Activated CD8-positive, alpha-beta T cell treated with anti-CD3 and anti-CD28 coated beads for 36 hours (primary cell): ENCODE data around the gene ACTR6. TPM values are rescaled to one million over a fixed set of nuclear protein-coding genes. Genes with fewer than 3 reads are reported as not detected.
A peak's percentile ranks its signal among the peaks of the same experiment; 100 is the strongest.

Experiments used
- ATAC-seq: fragments of 200-7000 bp; cut with Tn5 transposase; one replicate; pipeline ENCODE4 v1.10.0; 2021; ENCODE audit warnings: mild to moderate bottlenecking, moderate library complexity
- CTCF ChIA-PET: fragments of 350-600 bp; sonication (Branson Sonifier 250); formaldehyde crosslinking; loops from one replicate; lab custom pipeline; 2021; ENCODE audit warnings: antibody characterized with exemption; lab: Charles Lee
- POLR2A ChIA-PET: fragments of 350-600 bp; sonication (Branson Sonifier 250); formaldehyde crosslinking; loops from one replicate; lab custom pipeline; 2021; ENCODE audit warnings: antibody characterized with exemption; lab: Charles Lee
- DNase-seq: peaks from one replicate; pipeline ENCODE4 v3.0.0-alpha.2; 2020
- H3K27ac Mint-ChIP-seq: one replicate; pipeline ENCODE4 v1.8.0; 2021; ENCODE audit warnings: mild to moderate bottlenecking, mixed read lengths
- H3K27me3 Mint-ChIP-seq: one replicate; pipeline ENCODE4 v1.8.0; 2021; ENCODE audit warnings: mixed read lengths
- H3K36me3 Mint-ChIP-seq: one replicate; pipeline ENCODE4 v1.8.0; 2021; ENCODE audit warnings: low read depth, mixed read lengths
- H3K4me1 Mint-ChIP-seq: one replicate; pipeline ENCODE4 v1.8.0; 2021; ENCODE audit warnings: low read depth, mixed read lengths
- H3K4me3 Mint-ChIP-seq: one replicate; pipeline ENCODE4 v1.8.0; 2021; ENCODE audit warnings: mild to moderate bottlenecking, moderate library complexity, mixed read lengths
- H3K9me3 Mint-ChIP-seq: one replicate; pipeline ENCODE4 v1.8.0; 2021; ENCODE audit warnings: mixed read lengths
- intact Hi-C: fragments of 100-400 bp; cut with micrococcal nuclease; formaldehyde crosslinking; loops from one replicate; pipeline ENCODE4 v1.10.0; 2022
- total RNA-seq, 2 experiments: library from RNA; stranded (reverse); gene quantifications; one replicate each; pipeline ENCODE4 v1.2.3, GENCODE V29; 2021
- TF ChIP-seq, protein P1 (sequence below): fragments of 200-600 bp; IDR thresholded peaks from one replicate; pipeline ENCODE4 v1.8.0; 2022; ENCODE audit warnings: antibody characterized with exemption, mild to moderate bottlenecking

Gene ACTR6
- total RNA-seq = 10 to 100 TPM; 26.3 to 30.9 TPM

DNA sequence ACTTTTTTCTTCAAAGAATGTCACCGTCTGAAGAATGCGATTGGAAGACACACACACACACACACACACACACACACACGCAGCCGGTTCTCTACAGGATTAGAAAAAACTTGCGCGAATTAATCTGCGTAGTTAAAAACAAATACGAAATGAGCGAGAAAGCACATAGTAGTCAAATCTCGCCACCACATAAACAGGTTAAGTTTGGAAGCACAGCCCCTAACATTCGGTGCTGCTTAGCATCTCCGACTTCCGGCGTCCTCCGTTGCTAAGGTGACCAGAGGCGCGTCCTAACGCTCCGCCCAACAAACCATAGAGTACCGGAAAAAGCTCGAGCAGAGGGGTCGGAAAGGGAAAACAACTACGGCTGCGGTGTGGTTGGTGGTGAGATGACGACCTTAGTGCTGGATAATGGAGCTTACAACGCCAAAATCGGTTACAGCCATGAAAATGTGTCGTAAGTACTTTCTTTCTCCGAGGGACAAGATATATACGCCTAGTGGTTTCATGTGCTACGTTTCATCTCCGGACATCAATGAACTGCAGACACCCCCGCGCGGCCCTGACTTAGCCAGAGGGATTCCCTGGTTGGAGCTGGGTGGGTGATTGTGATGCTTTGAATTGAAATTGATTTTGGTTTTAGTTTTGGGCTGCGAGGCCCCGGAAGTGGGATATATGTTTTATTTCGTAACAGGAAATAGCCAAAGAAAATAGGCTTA, at the start of gene ACTR6:
ACTR6 (plus strand) TSS at position 353 of the 719 bp plus-strand sequence; CDS start at position 390, 37 bp downstream.
- CTCF ChIA-PET = interaction anchor here (0.5 to 1.3 kb wide), 8 partner anchors 11 to 434 kb away, joined by 3 to 6 read pairs (median 3); partner anchors contain the start of genes DEPDC4 and SCYL2
- intact Hi-C loops = loop anchor here (2.0 to 5.0 kb wide), 2 partner anchors 60 to 67 kb away; partner anchors contain the start of genes DEPDC4 and SCYL2
- H3K27ac Mint-ChIP-seq = peak within 1 kb of the TSS; percentile 100
- peak; percentile 99 for DNase-seq
- TF ChIP-seq, protein P1, sequence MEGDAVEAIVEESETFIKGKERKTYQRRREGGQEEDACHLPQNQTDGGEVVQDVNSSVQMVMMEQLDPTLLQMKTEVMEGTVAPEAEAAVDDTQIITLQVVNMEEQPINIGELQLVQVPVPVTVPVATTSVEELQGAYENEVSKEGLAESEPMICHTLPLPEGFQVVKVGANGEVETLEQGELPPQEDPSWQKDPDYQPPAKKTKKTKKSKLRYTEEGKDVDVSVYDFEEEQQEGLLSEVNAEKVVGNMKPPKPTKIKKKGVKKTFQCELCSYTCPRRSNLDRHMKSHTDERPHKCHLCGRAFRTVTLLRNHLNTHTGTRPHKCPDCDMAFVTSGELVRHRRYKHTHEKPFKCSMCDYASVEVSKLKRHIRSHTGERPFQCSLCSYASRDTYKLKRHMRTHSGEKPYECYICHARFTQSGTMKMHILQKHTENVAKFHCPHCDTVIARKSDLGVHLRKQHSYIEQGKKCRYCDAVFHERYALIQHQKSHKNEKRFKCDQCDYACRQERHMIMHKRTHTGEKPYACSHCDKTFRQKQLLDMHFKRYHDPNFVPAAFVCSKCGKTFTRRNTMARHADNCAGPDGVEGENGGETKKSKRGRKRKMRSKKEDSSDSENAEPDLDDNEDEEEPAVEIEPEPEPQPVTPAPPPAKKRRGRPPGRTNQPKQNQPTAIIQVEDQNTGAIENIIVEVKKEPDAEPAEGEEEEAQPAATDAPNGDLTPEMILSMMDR = no peak
- H3K4me3 Mint-ChIP-seq = peak within 1 kb of the TSS; percentile 99
- peaks cover 17% of the 10 kb centered on the region for H3K4me1 Mint-ChIP-seq
- peak; percentile 84 for ATAC-seq
- POLR2A ChIA-PET = interaction anchor here (0.6 to 2.1 kb wide), 8 partner anchors 18 to 84 kb away, joined by 3 to 8 read pairs (median 3); partner anchors contain the start of genes DEPDC4 and SCYL2
- H3K9me3 Mint-ChIP-seq = no peaks in the 10 kb centered on the region
- peaks cover 5% of the 10 kb centered on the region for H3K36me3 Mint-ChIP-seq
- no peaks in the 10 kb centered on the region for H3K27me3 Mint-ChIP-seq

DNA sequence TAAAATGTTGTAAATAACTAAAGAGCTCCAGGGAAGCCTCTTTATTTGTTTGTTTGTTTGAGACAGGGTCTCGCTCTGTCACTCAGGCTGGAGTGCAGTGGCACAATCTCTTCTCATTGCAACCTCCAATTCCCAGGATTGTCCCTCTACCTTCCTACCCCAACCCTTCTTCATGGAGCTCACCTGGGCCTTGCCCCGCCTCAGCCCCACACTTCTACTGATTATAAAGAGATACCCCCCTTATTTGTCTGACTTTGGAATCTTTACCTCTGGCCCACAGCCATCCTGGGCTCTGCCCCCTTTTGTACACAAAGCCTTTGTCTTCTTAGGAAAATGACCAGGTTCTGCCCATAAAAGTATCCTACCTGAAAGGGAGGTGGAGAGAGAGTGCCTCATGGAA, 48.8 kb upstream of the ACTR6 start:
- H3K36me3 Mint-ChIP-seq = no peaks in the 10 kb centered on the region
- H3K4me1 Mint-ChIP-seq = peaks cover 5% of the 10 kb centered on the region
- TF ChIP-seq, protein P1 = no peak
- H3K9me3 Mint-ChIP-seq = no peaks in the 10 kb centered on the region
- CTCF ChIA-PET = interaction anchor here (1.7 kb wide), 1 partner anchor 13 kb away, joined by 3 read pairs; no protein-coding TSS in a partner anchor
- DNase-seq (no peak), ATAC-seq (no peak)
- intact Hi-C loops = no loop called here
- H3K27ac Mint-ChIP-seq = no peak overlapping the region
- H3K4me3 Mint-ChIP-seq = no peak overlapping the region
- H3K27me3 Mint-ChIP-seq = no peaks in the 10 kb centered on the region
- POLR2A ChIA-PET = interaction anchor here (1.1 kb wide), 1 partner anchor 27 kb away, joined by 3 read pairs; no protein-coding TSS in a partner anchor

DNA sequence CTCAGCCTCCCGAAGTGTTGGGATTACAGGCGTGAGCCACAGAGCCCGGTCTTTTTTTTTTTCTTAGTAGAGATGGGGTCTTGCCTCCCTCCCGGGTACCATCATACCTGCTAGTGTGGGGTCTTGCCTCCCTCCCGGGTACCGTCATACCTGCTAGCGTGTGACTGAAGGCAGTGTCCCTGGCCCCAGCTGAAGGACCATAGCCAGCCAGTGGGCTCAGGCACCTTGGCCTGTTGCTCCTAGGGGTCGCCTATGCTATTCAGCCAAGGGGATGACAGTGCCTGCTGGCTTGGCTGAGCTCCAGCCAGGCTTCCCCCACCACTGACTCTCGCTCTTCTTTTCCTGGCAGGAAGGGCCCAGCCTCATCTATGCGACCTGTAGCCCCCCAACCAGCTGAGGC, 47.5 kb upstream of the ACTR6 start:
- intact Hi-C loops = no loop called here
- CTCF ChIA-PET = interaction anchor here (1.7 kb wide), 1 partner anchor 11 kb away, joined by 3 read pairs; no protein-coding TSS in a partner anchor
- POLR2A ChIA-PET = interaction anchor here (0.7 to 1.5 kb wide), 3 partner anchors 11 to 49 kb away, joined by 3 read pairs; no protein-coding TSS in a partner anchor

DNA sequence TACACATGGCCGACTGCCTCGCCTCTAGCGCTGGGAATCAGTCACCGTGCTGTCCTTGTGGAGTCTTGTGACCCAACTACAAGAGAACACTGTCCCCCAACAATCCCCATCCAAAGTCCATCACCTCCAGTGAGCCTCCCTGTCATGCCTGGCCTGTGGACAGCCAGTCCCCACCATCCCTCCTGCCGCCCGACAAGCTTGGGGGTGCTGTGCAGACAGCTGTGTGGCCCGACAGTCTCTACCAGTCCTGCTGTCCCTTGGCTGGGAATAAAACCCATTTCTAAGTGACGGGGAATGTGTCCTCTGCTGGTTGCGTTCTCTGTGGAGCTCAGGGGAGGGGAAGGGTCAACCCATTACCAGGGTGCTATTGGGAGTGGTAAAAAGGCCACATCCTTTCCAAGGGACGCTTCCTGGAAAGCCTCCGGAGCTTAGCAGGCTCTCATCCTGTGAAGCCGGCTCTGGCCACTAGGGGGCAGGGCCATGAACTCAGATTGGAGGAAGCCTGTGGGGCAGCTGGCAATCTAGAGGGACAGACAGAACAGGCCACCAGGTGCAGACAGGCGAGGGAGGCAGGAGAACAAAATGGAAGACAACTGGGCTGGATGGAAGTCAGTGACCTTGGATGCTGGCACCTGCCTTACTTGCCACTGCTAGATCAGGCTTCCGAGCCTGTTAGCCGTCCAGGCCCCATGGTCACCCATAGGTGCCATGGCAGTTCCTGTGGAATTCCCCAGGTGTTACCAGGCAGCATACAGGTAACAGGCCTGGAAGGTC, 46.0 kb upstream of the ACTR6 start:
- POLR2A ChIA-PET = interaction anchor here (1.0 kb wide), 1 partner anchor 46 kb away, joined by 3 read pairs; the partner anchor contains the start of gene ACTR6
- H3K4me1 Mint-ChIP-seq = peaks cover 5% of the 10 kb centered on the region
- no peaks in the 10 kb centered on the region for H3K36me3 Mint-ChIP-seq
- DNase-seq = peak; percentile 87
- CTCF ChIA-PET = interaction anchor here (0.6 to 3.0 kb wide), 28 partner anchors 9 to 400 kb away, joined by 3 to 34 read pairs (median 4); partner anchors contain the start of genes ACTR6, DEPDC4 and SCYL2
- no peaks in the 10 kb centered on the region for H3K27me3 Mint-ChIP-seq
- intact Hi-C loops = no loop called here
- no peak overlapping the region for H3K4me3 Mint-ChIP-seq
- H3K9me3 Mint-ChIP-seq = no peaks in the 10 kb centered on the region
- peak; percentile 86 for ATAC-seq
- TF ChIP-seq, protein P1 = peak; percentile 92
- no peak overlapping the region for H3K27ac Mint-ChIP-seq

More for the DNA sequence above, 47.5 kb upstream of the ACTR6 start:
- DNase-seq (no peak), ATAC-seq (no peak)
- H3K4me1 Mint-ChIP-seq = peaks cover 5% of the 10 kb centered on the region
- H3K27me3 Mint-ChIP-seq = no peaks in the 10 kb centered on the region
- no peak overlapping the region for H3K4me3 Mint-ChIP-seq
- no peaks in the 10 kb centered on the region for H3K9me3 Mint-ChIP-seq
- TF ChIP-seq, protein P1 = no peak
- H3K36me3 Mint-ChIP-seq = no peaks in the 10 kb centered on the region
- H3K27ac Mint-ChIP-seq = no peak overlapping the region
